ENCODE results near the gene NAPA. TPM values are rescaled to one million over a fixed set of nuclear protein-coding genes. Genes with fewer than 3 reads are reported as not detected.

Gene NAPA
- total and polyA plus RNA-seq, 2 of the 13 experiments (the other 11 are each of a cell fraction or from before 2014, with no cell fraction given): 32.6 to 65.9 TPM

GRCh38 chr19:47483800-47484690 lies 30.8 kb downstream of the NAPA start, which contains the start of gene KPTN (continued):
- no peak; the same call in 1 of the 2 replicates for TF ChIP-seq ZNF441 (CRISPR knock-in tag; IDR thresholded peaks at IDR 0.05; ENCODE audit: borderline replicate concordance)
- TF ChIP-seq GZF1 (CRISPR knock-in tag; IDR thresholded peaks at IDR 0.05): no peak
- TF ChIP-seq ZFP37 (CRISPR knock-in tag; IDR thresholded peaks at IDR 0.05; ENCODE audit: borderline replicate concordance): no peak
- TF ChIP-seq ZNF576 (CRISPR knock-in tag; IDR thresholded peaks at IDR 0.05): no peak
- no peak; the same call in 1 of the 2 replicates for TF ChIP-seq ZNF639 (CRISPR knock-in tag; conservative IDR thresholded peaks at IDR 0.05)
- TF ChIP-seq POGK (CRISPR knock-in tag; conservative IDR thresholded peaks at IDR 0.05): peak; percentile 57; the same call in 1 of the 2 replicates
- peak; percentile 57 for TF ChIP-seq TFDP2 (CRISPR knock-in tag; IDR thresholded peaks at IDR 0.05)
- TF ChIP-seq ZNF235 (CRISPR knock-in tag; IDR thresholded peaks at IDR 0.05; ENCODE audit: borderline replicate concordance): no peak
- TF ChIP-seq HNRNPLL (IDR thresholded peaks at IDR 0.05; ENCODE audit: low read depth, low read length, poor library complexity, severe bottlenecking): peak; percentile 74
- no peak for TF ChIP-seq ATRX (CRISPR knock-in tag; IDR thresholded peaks at IDR 0.05; ENCODE audit: borderline replicate concordance)
- TF ChIP-seq ZNF841 (CRISPR knock-in tag; IDR thresholded peaks at IDR 0.05; ENCODE audit: borderline replicate concordance): no peak
- no peak for TF ChIP-seq RFX3 (CRISPR knock-in tag; IDR thresholded peaks at IDR 0.05)
- no peak for TF ChIP-seq TGIF2 (CRISPR knock-in tag; IDR thresholded peaks at IDR 0.05)
- TF ChIP-seq ZNF484 (CRISPR knock-in tag; IDR thresholded peaks at IDR 0.05; ENCODE audit: borderline replicate concordance, low read depth): no peak
- no peak; the same call in 1 of the 2 replicates for TF ChIP-seq TRAFD1 (CRISPR knock-in tag; IDR thresholded peaks at IDR 0.05; ENCODE audit: borderline replicate concordance)
- TF ChIP-seq ELK4 (CRISPR knock-in tag; IDR thresholded peaks at IDR 0.05; ENCODE audit: borderline replicate concordance): no peak
- no peak for TF ChIP-seq HIC2 (CRISPR knock-in tag; IDR thresholded peaks at IDR 0.05; ENCODE audit: low read depth)
- TF ChIP-seq POLR2AphosphoS5 (IDR thresholded peaks at IDR 0.05; ENCODE audit: low read depth, low read length): peak; percentile 77
